Articular chondrocyte of knee joint (primary cell): ENCODE data around the gene MFSD6. TPM values are rescaled to one million over a fixed set of nuclear protein-coding genes. Genes with fewer than 3 reads are reported as not detected.

Source experiments
- total RNA-seq: library from RNA; depleted of rRNA; stranded (reverse); fragments of >200 nt; gene quantifications from 2 replicates; pipeline ENCODE4 v1.2.3, GENCODE V29; 2012

MFSD6 gene
- 3.9 and 8.9 TPM in 2 replicates for total RNA-seq

GRCh38 chr2:190407662-190408537 is at the start of gene MFSD6:
MFSD6 (plus strand) TSS chr2:190408355; CDS start chr2:190436030, 27,675 bp downstream.

GRCh38 chr2:190534310-190535120 is 126.4 kb downstream of the MFSD6 start, which contains the start of gene NEMP2:
NEMP2 (minus strand) TSS chr2:190534722; CDS start chr2:190534655, 67 bp downstream.

Other genes starting within 250 kb of the MFSD6 start
- gene HIBCH, start 88.5 kb upstream of the MFSD6 start, total RNA-seq: 15.9 and 23.9 TPM in 2 replicates
- gene INPP1, start 64.8 kb upstream of the MFSD6 start, total RNA-seq: 13.7 and 14.9 TPM in 2 replicates
- gene NEMP2, start 126.4 kb downstream of the MFSD6 start, total RNA-seq: 8.5 and 10.6 TPM in 2 replicates
- 50.0 and 60.5 TPM in 2 replicates for gene NAB1, start 240.7 kb downstream of the MFSD6 start, total RNA-seq